WTC11 (cell line): ENCODE data around the gene PVALEF. TPM values are rescaled to one million over a fixed set of nuclear protein-coding genes. Genes with fewer than 3 reads are reported as not detected.

ENCODE experiments used
- ATAC-seq: fragments of 200-7000 bp; cut with Tn5 transposase; 2 replicates; pipeline ENCODE4 v1.10.0; 2021; ENCODE audit warnings: mild to moderate bottlenecking, moderate library complexity
- CTCF ChIA-PET: fragments of 300-600 bp; sonication (Branson Sonifier 250); formaldehyde crosslinking; loops from one replicate; lab custom pipeline; 2021; ENCODE audit warnings: antibody characterized with exemption; lab: Charles Lee
- POLR2A ChIA-PET: fragments of 350-600 bp; sonication (Branson Sonifier 250); formaldehyde crosslinking; loops from one replicate; lab custom pipeline; 2021; ENCODE audit warnings: antibody characterized with exemption; lab: Charles Lee
- DNase-seq: peaks from one replicate; pipeline ENCODE4 v3.0.0; 2021; ENCODE audit warnings: low spot score
- H3K27ac Mint-ChIP-seq: 2 replicates; pipeline ENCODE4 v1.8.0; 2021; ENCODE audit warnings: mixed read lengths
- H3K27me3 Mint-ChIP-seq: 2 replicates; pipeline ENCODE4 v1.8.0; 2021; ENCODE audit warnings: low read depth, mild to moderate bottlenecking, moderate library complexity, mixed read lengths
- H3K36me3 Mint-ChIP-seq: 2 replicates; pipeline ENCODE4 v1.8.0; 2021; ENCODE audit warnings: mixed read lengths
- H3K4me1 Mint-ChIP-seq: 2 replicates; pipeline ENCODE4 v1.8.0; 2022; ENCODE audit warnings: mixed read lengths
- H3K4me3 Mint-ChIP-seq: 2 replicates; pipeline ENCODE4 v1.8.0; 2021; ENCODE audit warnings: mild to moderate bottlenecking, moderate library complexity, mixed read lengths
- H3K9me3 Mint-ChIP-seq: 2 replicates; pipeline ENCODE4 v1.8.0; 2021; ENCODE audit warnings: mixed read lengths
- AR ChIP-seq: fragments of 250-450 bp; sonication (Bioruptor Pico); IDR thresholded peaks from 2 replicates; pipeline ENCODE4 v1.9.0; 2021; ENCODE audit warnings: mild to moderate bottlenecking
- ATF2 ChIP-seq: sonication (generic); formaldehyde crosslinking; IDR thresholded peaks from 2 replicates; pipeline ENCODE4 v1.8.1; 2022; ENCODE audit warnings: low read depth, missing genetic modification reagents, borderline replicate concordance
- ATF6 ChIP-seq: sonication (generic); formaldehyde crosslinking; IDR thresholded peaks from 2 replicates; pipeline ENCODE4 v1.8.1; 2023; ENCODE audit warnings: mild to moderate bottlenecking, missing genetic modification reagents
- E2F5 ChIP-seq: sonication (generic); formaldehyde crosslinking; IDR thresholded peaks from 2 replicates; pipeline ENCODE4 v1.8.1; 2022; ENCODE audit warnings: mild to moderate bottlenecking, moderate library complexity, missing genetic modification reagents
- FOXJ3 ChIP-seq: sonication (generic); formaldehyde crosslinking; IDR thresholded peaks from 2 replicates; pipeline ENCODE4 v1.9.0; 2021; ENCODE audit warnings: missing genetic modification reagents, mild to moderate bottlenecking, borderline replicate concordance
- HMGA2 ChIP-seq: fragments of 250-450 bp; sonication (Bioruptor Pico); IDR thresholded peaks from 2 replicates; pipeline ENCODE4 v1.4.0; 2021; ENCODE audit warnings: mild to moderate bottlenecking, moderate library complexity
- HMGXB4 ChIP-seq: sonication (generic); formaldehyde crosslinking; IDR thresholded peaks from 2 replicates; pipeline ENCODE4 v1.8.1; 2023; ENCODE audit warnings: mild to moderate bottlenecking, moderate library complexity, missing genetic modification reagents
- NFATC4 ChIP-seq: fragments of 250-450 bp; sonication (Bioruptor Pico); IDR thresholded peaks from 2 replicates; pipeline ENCODE4 v1.9.0; 2021; ENCODE audit warnings: mild to moderate bottlenecking
- RELA ChIP-seq: sonication (generic); formaldehyde crosslinking; IDR thresholded peaks from 2 replicates; pipeline ENCODE4 v1.8.1; 2022; ENCODE audit warnings: missing genetic modification reagents, mild to moderate bottlenecking, borderline replicate concordance
- SMAD4 ChIP-seq: sonication (generic); formaldehyde crosslinking; IDR thresholded peaks from 2 replicates; pipeline ENCODE4 v1.8.0; 2022; ENCODE audit warnings: mild to moderate bottlenecking, missing genetic modification reagents
- total RNA-seq: library from RNA; stranded (reverse); gene quantifications from 3 replicates; pipeline ENCODE4 v1.2.3, GENCODE V29; 2021
- TF ChIP-seq, protein P1 (sequence below): fragments of 250-450 bp; sonication (Bioruptor Pico); IDR thresholded peaks from 2 replicates; pipeline ENCODE4 v1.8.0; 2021; ENCODE audit warnings: mild to moderate bottlenecking
- TF ChIP-seq, protein P2 (sequence below): sonication (generic); formaldehyde crosslinking; IDR thresholded peaks from 2 replicates; pipeline ENCODE4 v1.8.0; 2022; ENCODE audit warnings: mild to moderate bottlenecking, missing genetic modification reagents
- TF ChIP-seq, protein P3 (sequence below): fragments of 250-450 bp; sonication (Bioruptor Pico); IDR thresholded peaks from 2 replicates; pipeline ENCODE4 v1.9.0; 2021; ENCODE audit warnings: mild to moderate bottlenecking, borderline replicate concordance

PVALEF gene
- total RNA-seq, 1 experiment from 2014 or later: not detected

DNA sequence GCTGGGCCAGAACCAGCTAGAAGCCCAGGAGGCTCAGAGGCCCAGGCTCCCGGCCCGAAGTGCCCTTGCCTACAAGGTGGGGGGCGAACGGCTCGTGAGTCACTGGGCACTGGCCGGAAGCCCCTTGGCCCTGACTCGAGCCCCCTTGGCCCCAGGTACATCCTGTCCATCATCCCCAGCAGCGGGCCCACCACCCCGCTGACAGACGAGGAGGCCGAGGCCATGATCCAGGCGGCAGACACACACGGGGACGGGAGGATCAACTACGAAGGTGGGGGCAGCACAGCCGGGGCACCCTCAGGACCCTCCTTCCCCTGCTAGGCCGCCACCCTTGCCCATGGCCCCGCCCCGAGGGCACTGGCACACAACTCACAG, 16.5 kb downstream of the PVALEF start:
- POLR2A ChIA-PET: no interaction called here
- Mint-ChIP-seq H3K27me3 (no peaks in the 10 kb centered on the region), H3K4me1 (no peaks in the 10 kb centered on the region), H3K27ac (no peak overlapping the region), H3K9me3 (no peaks in the 10 kb centered on the region), H3K4me3 (no peak overlapping the region), H3K36me3 (no peaks in the 10 kb centered on the region)
- CTCF ChIA-PET: no interaction called here
- no peak for TF ChIP-seq ATF2
- TF ChIP-seq, protein P1, sequence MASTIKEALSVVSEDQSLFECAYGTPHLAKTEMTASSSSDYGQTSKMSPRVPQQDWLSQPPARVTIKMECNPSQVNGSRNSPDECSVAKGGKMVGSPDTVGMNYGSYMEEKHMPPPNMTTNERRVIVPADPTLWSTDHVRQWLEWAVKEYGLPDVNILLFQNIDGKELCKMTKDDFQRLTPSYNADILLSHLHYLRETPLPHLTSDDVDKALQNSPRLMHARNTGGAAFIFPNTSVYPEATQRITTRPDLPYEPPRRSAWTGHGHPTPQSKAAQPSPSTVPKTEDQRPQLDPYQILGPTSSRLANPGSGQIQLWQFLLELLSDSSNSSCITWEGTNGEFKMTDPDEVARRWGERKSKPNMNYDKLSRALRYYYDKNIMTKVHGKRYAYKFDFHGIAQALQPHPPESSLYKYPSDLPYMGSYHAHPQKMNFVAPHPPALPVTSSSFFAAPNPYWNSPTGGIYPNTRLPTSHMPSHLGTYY (CRISPR knock-in tag): no peak
- TF ChIP-seq NFATC4 (CRISPR knock-in tag): no peak
- no peak for TF ChIP-seq HMGA2 (CRISPR knock-in tag)
- TF ChIP-seq SMAD4 (CRISPR knock-in tag): no peak
- TF ChIP-seq FOXJ3: no peak
- TF ChIP-seq ATF6: no peak
- ATAC-seq (no peak), DNase-seq (no peak)

DNA sequence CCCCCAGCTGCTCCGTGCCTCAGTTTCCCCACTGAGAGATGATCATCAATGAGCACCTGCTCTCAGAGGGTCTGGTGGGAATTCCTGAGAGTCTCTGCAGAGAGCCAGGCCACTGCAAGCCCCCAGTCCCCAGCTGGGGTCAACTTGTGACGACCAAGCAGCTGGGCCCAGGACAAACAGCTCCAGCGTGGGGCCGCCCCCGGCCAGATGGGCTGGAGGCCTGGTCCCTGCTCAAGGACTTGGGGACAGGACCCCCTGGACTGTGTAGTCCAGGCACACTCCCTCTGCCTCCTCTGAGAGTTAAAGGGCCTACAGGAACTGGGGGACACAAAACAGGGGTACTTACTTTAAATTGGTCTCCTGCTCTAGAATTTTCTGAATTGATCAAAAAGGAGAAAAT, 17.3 kb downstream of the PVALEF start:
- no peak for DNase-seq
- no peaks in the 10 kb centered on the region for H3K9me3 Mint-ChIP-seq
- no peaks in the 10 kb centered on the region for H3K36me3 Mint-ChIP-seq
- no peaks in the 10 kb centered on the region for H3K4me1 Mint-ChIP-seq
- no peak for ATAC-seq
- H3K27me3 Mint-ChIP-seq: no peaks in the 10 kb centered on the region
- POLR2A ChIA-PET: no interaction called here
- H3K27ac Mint-ChIP-seq: no peak overlapping the region
- H3K4me3 Mint-ChIP-seq: no peak overlapping the region
- CTCF ChIA-PET: no interaction called here
- no peak for TF ChIP-seq AR (CRISPR knock-in tag)
- no peak for TF ChIP-seq HMGXB4 (CRISPR knock-in tag)
- no peak for TF ChIP-seq ATF2
- no peak for TF ChIP-seq RELA (CRISPR knock-in tag)
- no peak for TF ChIP-seq ATF6
- TF ChIP-seq, protein P2, sequence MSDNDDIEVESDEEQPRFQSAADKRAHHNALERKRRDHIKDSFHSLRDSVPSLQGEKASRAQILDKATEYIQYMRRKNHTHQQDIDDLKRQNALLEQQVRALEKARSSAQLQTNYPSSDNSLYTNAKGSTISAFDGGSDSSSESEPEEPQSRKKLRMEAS (CRISPR knock-in tag): no peak
- no peak for TF ChIP-seq E2F5
- TF ChIP-seq, protein P3, sequence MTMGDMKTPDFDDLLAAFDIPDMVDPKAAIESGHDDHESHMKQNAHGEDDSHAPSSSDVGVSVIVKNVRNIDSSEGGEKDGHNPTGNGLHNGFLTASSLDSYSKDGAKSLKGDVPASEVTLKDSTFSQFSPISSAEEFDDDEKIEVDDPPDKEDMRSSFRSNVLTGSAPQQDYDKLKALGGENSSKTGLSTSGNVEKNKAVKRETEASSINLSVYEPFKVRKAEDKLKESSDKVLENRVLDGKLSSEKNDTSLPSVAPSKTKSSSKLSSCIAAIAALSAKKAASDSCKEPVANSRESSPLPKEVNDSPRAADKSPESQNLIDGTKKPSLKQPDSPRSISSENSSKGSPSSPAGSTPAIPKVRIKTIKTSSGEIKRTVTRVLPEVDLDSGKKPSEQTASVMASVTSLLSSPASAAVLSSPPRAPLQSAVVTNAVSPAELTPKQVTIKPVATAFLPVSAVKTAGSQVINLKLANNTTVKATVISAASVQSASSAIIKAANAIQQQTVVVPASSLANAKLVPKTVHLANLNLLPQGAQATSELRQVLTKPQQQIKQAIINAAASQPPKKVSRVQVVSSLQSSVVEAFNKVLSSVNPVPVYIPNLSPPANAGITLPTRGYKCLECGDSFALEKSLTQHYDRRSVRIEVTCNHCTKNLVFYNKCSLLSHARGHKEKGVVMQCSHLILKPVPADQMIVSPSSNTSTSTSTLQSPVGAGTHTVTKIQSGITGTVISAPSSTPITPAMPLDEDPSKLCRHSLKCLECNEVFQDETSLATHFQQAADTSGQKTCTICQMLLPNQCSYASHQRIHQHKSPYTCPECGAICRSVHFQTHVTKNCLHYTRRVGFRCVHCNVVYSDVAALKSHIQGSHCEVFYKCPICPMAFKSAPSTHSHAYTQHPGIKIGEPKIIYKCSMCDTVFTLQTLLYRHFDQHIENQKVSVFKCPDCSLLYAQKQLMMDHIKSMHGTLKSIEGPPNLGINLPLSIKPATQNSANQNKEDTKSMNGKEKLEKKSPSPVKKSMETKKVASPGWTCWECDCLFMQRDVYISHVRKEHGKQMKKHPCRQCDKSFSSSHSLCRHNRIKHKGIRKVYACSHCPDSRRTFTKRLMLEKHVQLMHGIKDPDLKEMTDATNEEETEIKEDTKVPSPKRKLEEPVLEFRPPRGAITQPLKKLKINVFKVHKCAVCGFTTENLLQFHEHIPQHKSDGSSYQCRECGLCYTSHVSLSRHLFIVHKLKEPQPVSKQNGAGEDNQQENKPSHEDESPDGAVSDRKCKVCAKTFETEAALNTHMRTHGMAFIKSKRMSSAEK: no peak
